ENCODE measurements around the gene SPATA20. TPM values are rescaled to one million over a fixed set of nuclear protein-coding genes. Genes with fewer than 3 reads are reported as not detected.

Gene SPATA20
- total and polyA plus RNA-seq, 2 of the 8 experiments (the other 6 are each of a cell fraction or from before 2014, with no cell fraction given), result 16.2 to 17.5 TPM

DNA sequence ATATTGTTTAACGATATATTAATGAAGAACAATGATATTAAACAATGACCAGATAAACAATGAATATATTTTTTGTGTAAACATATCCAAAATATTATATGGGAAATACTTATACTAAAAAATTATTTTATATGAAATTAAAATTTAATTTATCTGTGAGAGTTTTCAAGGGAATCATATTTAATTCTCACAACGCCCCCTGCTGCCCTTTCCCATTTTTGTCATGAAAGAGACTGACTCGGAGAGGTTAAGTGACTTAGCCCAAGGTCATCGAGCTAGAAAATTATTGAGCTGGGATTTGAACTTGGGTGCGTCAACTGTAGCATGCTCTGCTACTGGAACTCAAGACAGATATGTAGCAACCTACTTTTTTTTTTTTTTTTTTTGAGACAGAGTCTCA is 45.9 kb upstream of the SPATA20 start (continued):
- TF ChIP-seq FOSL1 (IDR thresholded peaks at IDR 0.05; ENCODE audit: insufficient read depth, low read depth, low read length), result no peak
